ENCODE data around the gene TBX10. TPM values are rescaled to one million over a fixed set of nuclear protein-coding genes. Genes with fewer than 3 reads are reported as not detected.
"Not testable (repeated sequence)": the region's sequence is repeated elsewhere in the genome, so short reads cannot be mapped to it uniquely, and the experiment has no call there.

Gene TBX10
- total RNA-seq, 1 donor from 2014 or later: not detected

DNA sequence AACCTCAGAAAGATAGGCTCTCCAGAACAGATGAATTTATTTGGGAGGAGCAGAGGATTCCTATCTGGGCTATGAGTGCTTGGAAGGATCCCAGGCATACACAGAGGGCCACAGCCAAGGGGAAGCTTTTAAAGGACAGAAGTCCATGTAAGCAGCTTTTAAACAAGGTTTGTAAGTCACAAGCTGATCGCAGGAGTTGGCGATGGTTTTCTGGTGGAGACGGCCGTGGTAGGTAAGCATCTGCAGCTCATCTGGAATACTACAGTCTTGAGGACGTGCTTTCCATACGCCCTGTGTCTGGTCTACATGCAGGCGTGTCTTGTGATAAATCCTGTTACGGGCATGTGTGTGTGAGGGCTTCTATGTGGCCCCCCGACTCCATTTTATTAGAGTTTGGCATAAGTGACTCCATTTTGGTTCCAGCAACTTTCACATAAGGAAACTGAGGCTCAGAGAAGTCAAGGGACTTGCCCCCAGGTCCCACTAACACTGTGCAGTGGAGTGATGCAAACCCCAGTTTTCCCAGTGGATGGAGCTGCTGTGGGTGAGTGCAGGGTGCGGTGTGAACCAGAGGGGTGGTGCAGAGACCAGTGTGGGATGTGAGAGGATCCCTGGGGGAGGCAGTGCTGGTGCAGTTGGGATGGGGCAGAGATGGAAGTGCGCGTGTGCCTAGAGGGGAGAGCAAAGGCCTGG is 22.7 kb upstream of the TBX10 start:
- TF ChIP-seq, protein P1, sequence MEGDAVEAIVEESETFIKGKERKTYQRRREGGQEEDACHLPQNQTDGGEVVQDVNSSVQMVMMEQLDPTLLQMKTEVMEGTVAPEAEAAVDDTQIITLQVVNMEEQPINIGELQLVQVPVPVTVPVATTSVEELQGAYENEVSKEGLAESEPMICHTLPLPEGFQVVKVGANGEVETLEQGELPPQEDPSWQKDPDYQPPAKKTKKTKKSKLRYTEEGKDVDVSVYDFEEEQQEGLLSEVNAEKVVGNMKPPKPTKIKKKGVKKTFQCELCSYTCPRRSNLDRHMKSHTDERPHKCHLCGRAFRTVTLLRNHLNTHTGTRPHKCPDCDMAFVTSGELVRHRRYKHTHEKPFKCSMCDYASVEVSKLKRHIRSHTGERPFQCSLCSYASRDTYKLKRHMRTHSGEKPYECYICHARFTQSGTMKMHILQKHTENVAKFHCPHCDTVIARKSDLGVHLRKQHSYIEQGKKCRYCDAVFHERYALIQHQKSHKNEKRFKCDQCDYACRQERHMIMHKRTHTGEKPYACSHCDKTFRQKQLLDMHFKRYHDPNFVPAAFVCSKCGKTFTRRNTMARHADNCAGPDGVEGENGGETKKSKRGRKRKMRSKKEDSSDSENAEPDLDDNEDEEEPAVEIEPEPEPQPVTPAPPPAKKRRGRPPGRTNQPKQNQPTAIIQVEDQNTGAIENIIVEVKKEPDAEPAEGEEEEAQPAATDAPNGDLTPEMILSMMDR (IDR thresholded peaks at IDR 0.05; ENCODE audit: unreplicated experiment): no peak
- Mint-ChIP-seq H3K4me1 (ENCODE audit: low read depth) (no peaks in the 10 kb centered on the region), H3K4me3 (ENCODE audit: low read depth) (no peak overlapping the region), H3K27me3 (no peaks in the 10 kb centered on the region), H3K27ac (no peak overlapping the region), H3K36me3 (ENCODE audit: insufficient read depth) (no peaks in the 10 kb centered on the region), H3K9me3 (ENCODE audit: low read depth) (no peaks in the 10 kb centered on the region)
- DNase-seq (ENCODE audit: low spot score, unreplicated experiment): no peak

DNA sequence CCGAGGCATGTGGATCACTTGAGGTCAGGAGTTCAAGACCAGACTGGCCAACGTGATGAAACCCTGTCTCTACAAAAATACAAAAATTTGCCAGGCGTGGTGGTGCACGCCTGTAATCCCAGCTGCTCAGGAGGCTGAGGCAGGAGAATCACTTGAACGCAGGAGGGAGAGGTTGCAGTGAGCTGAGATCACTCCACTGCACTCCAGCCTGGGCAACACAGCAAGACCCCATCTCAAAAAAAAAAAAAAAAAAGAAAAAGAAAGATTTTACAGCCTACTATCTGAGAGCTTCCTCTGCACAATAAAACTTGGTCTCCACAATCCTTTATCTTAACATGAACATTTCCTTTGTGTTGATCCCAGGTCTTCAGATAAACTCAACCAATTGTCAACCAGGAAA is 21.2 kb upstream of the TBX10 start:
- not testable (repeated sequence) for H3K4me3 Mint-ChIP-seq (ENCODE audit: low read depth); H3K36me3 Mint-ChIP-seq (ENCODE audit: insufficient read depth); DNase-seq (ENCODE audit: low spot score, unreplicated experiment); H3K9me3 Mint-ChIP-seq (ENCODE audit: low read depth); H3K27ac Mint-ChIP-seq; H3K4me1 Mint-ChIP-seq (ENCODE audit: low read depth); H3K27me3 Mint-ChIP-seq

DNA sequence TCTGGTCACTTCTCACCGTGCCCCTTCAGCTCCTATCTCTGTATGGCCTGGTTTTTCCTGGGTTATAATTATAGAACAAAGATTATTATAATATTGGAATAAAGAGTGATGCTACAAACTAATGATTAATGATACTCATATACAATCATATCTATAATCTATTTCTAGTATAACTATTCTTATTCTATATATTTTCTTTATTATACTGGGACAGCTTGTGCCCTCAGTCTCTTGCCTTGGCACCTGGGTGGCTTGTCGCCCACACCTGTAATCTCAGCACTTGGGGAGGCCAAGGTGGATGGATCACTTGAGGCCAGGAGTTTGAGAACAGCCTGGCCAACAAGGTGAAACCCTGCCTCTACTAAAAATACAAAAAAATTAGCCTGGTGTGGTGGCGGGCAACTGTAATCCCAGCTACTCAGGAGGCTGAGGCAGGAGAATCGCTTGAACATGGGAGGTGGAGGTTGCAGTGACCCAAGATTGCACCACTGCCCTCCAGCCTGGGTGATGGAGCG is 20.1 kb upstream of the TBX10 start:
- H3K4me3 Mint-ChIP-seq (ENCODE audit: low read depth); DNase-seq (ENCODE audit: low spot score, unreplicated experiment); H3K36me3 Mint-ChIP-seq (ENCODE audit: insufficient read depth); H3K27me3 Mint-ChIP-seq; H3K4me1 Mint-ChIP-seq (ENCODE audit: low read depth); H3K9me3 Mint-ChIP-seq (ENCODE audit: low read depth); H3K27ac Mint-ChIP-seq: not testable (repeated sequence)

DNA sequence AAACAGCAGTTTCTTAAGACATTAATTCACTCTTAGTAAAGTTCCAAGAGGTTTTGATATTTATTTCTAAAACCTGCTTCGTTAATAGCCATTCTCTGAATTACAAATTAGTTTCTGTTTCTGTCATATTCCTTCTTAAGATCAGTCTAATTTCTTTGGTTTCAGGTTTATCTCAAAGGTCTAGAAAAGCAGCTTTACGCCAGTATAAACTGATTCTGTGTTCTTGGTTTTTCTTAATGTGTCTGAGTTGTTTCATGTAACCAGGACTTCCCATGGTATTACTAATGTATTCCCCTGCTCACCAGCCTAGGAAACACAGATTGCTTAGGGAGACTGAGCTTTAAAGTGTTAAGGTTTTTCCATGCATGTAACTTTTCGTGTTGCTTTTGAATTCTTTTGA is 17.7 kb upstream of the TBX10 start:
- Mint-ChIP-seq H3K4me3 (ENCODE audit: low read depth) (no peak overlapping the region), H3K27me3 (no peaks in the 10 kb centered on the region), H3K27ac (no peak overlapping the region), H3K4me1 (ENCODE audit: low read depth) (peaks cover 6% of the 10 kb centered on the region), H3K9me3 (ENCODE audit: low read depth) (peaks cover 7% of the 10 kb centered on the region), H3K36me3 (ENCODE audit: insufficient read depth) (peaks cover 2% of the 10 kb centered on the region)
- DNase-seq (ENCODE audit: low spot score, unreplicated experiment): no peak
- TF ChIP-seq, protein P1 (IDR thresholded peaks at IDR 0.05; ENCODE audit: unreplicated experiment): no peak

DNA sequence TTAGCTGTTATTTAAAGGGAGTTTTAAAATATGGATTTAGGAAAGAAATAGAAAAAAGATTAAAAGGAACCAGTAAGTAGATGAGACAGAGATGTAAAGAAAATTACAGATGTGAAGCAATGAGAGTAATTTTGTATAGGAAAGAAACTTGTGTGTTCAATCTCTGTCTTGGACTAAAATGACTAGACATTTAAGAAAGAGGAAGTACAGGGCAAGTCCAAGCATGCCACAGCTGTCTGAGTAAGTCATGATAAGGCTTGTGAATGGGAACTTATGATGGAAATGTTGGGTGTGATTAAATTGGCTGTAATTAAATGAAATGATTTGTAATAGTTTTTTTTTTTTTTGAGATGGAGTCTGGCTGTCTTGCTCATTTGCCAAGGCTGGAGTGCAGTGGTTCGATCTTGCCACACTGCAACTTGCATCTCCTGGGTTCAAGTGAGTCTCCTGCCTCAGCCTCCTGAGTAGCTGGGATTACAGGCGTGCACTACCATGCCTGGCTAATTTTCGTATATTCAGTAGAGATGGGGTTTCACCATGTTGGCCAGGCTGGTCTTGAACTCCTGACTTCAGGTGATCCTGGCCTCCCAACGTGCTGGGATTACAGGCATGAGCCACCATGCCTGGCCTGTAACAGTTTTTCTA is 16.8 kb upstream of the TBX10 start:
- Mint-ChIP-seq H3K27ac (no peak overlapping the region), H3K27me3 (no peaks in the 10 kb centered on the region), H3K36me3 (ENCODE audit: insufficient read depth) (peaks cover 2% of the 10 kb centered on the region), H3K4me1 (ENCODE audit: low read depth) (peaks cover 8% of the 10 kb centered on the region), H3K4me3 (ENCODE audit: low read depth) (no peak overlapping the region), H3K9me3 (ENCODE audit: low read depth) (peaks cover 7% of the 10 kb centered on the region)
- TF ChIP-seq, protein P1 (IDR thresholded peaks at IDR 0.05; ENCODE audit: unreplicated experiment): no peak
- no peak for DNase-seq (ENCODE audit: low spot score, unreplicated experiment)

DNA sequence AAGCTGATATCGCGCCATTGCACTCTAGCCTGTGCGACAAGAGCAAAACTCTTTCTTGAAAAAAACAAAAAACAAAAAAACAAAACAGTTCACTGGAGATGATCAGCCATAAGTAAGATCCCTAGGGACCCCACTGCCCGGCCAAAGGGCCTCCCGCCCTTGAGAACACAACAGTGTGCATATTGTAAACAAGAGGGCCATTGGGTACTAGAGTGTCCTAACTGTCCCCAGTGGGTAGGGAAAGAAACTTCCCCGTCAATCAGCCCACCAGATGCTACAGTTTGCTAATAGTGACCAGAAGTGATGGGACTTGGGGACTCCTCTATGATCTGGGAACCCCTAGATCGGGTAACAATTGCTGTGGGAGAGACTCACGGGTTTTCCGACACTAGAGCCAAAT is 14.7 kb upstream of the TBX10 start:
- peaks cover 7% of the 10 kb centered on the region for H3K9me3 Mint-ChIP-seq (ENCODE audit: low read depth)
- H3K36me3 Mint-ChIP-seq (ENCODE audit: insufficient read depth): peaks cover 2% of the 10 kb centered on the region
- H3K4me3 Mint-ChIP-seq (ENCODE audit: low read depth): no peak overlapping the region
- TF ChIP-seq, protein P1 (IDR thresholded peaks at IDR 0.05; ENCODE audit: unreplicated experiment): no peak
- peaks cover 14% of the 10 kb centered on the region for H3K4me1 Mint-ChIP-seq (ENCODE audit: low read depth)
- no peak for DNase-seq (ENCODE audit: low spot score, unreplicated experiment)
- H3K27me3 Mint-ChIP-seq: no peaks in the 10 kb centered on the region
- no peak overlapping the region for H3K27ac Mint-ChIP-seq
